A549 (cell line): ENCODE results near the gene RNF13. TPM values are rescaled to one million over a fixed set of nuclear protein-coding genes. Genes with fewer than 3 reads are reported as not detected.
A peak's percentile ranks its signal among the peaks of the same experiment; 100 is the strongest.

Experiments used
- ATAC-seq, 2 experiments: fragments of 200-7000 bp in 1 of 2; fragments of >200 bp in 1 of 2; cut with Nextera tagmentation in 1 of 2; cut with Tn5 transposase in 1 of 2; 3 replicates each; pipeline versions ENCODE4 v1.8.0 to v1.9.1; 2018 to 2020; ENCODE audit warnings: mild to moderate bottlenecking in 1 of 2, moderate library complexity in 1 of 2
- CTCF ChIA-PET: fragments of 300-600 bp; sonication (Branson Sonifier 250); formaldehyde crosslinking; extraction: SDS; loops from one replicate; lab custom pipeline; 2021; ENCODE audit warnings: antibody characterized with exemption, inconsistent platforms; lab: Yijun Ruan, JAX
- POLR2A ChIA-PET: fragments of 350-600 bp; formaldehyde crosslinking; extraction: SDS; loops from one replicate; lab custom pipeline; 2021; ENCODE audit warnings: antibody characterized with exemption, inconsistent platforms; lab: Yijun Ruan, JAX
- DNase-seq, 2 experiments: peaks; one replicate each; pipeline versions ENCODE4 v3.0.0 to v3.0.0-alpha.2; 2011 to 2016; ENCODE audit warnings: low read depth in 1 of 2, low spot score in 1 of 2
- FAIRE-seq: peaks from 2 replicates; lab custom pipeline; 2011; peaks lifted over from hg19 to GRCh38; lab: Jason Lieb, UNC
- H3K27ac ChIP-seq, 2 experiments: fragments of >200 bp; sonication (Bioruptor Twin); formaldehyde crosslinking; 3 replicates each; pipeline ENCODE4 v1.5.1; 2016 to 2017
- H3K4me1 ChIP-seq: fragments of >200 bp; sonication (Bioruptor Twin); formaldehyde crosslinking; 3 replicates; pipeline ENCODE4 v1.6.1; 2016
- H3K4me2 ChIP-seq: fragments of >200 bp; sonication (Bioruptor Twin); formaldehyde crosslinking; 3 replicates; pipeline ENCODE4 v1.6.1; 2016
- H3K4me3 ChIP-seq: fragments of >200 bp; sonication (Bioruptor Twin); formaldehyde crosslinking; 3 replicates; pipeline ENCODE4 v1.5.1; 2016
- H3K9me3 ChIP-seq: fragments of >200 bp; sonication (Bioruptor Twin); formaldehyde crosslinking; 3 replicates; pipeline ENCODE4 v1.6.1; 2016
- BCL3 ChIP-seq: fragments of >200 bp; sonication (Bioruptor Twin); formaldehyde crosslinking; IDR thresholded peaks from 3 replicates; pipeline ENCODE4 v1.6.1; 2016
- CBX2 ChIP-seq: fragments of 200-600 bp; sonication (generic); IDR thresholded peaks from 2 replicates; pipeline ENCODE4 v1.6.1; 2016; ENCODE audit warnings: low read depth, mild to moderate bottlenecking, borderline replicate concordance
- CEBPB ChIP-seq, 2 experiments: fragments of >200 bp in 1 of 2; sonication (Bioruptor Twin) in 1 of 2; formaldehyde crosslinking in 1 of 2; IDR thresholded peaks; 2 replicates each; pipeline ENCODE4 v1.6.1; 2012 to 2016
- CTCF ChIP-seq: fragments of >200 bp; sonication (Bioruptor Twin); formaldehyde crosslinking; IDR thresholded peaks from 3 replicates; pipeline ENCODE4 v1.5.1; 2016
- E2F6 ChIP-seq: IDR thresholded peaks from 2 replicates; pipeline ENCODE4 v1.6.1; 2012; ENCODE audit warnings: low read depth, borderline replicate concordance
- EP300 ChIP-seq, 2 experiments: fragments of >200 bp; sonication (Bioruptor Twin); formaldehyde crosslinking; IDR thresholded peaks; 2 replicates in 1 of 2; 3 replicates in 1 of 2; pipeline ENCODE4 v1.6.1; 2016 to 2017
- ESRRA ChIP-seq: fragments of 150-350 bp; IDR thresholded peaks from 2 replicates; pipeline ENCODE4 v1.6.1; 2014; ENCODE audit warnings: mild to moderate bottlenecking, low read length, borderline replicate concordance
- FOSL2 ChIP-seq, 2 experiments: fragments of 450-650 bp in 1 of 2; fragments of >200 bp in 1 of 2; sonication (Bioruptor Twin) in 1 of 2; formaldehyde crosslinking; IDR thresholded peaks; 2 replicates each; pipeline versions ENCODE4 v1.5.0 to v1.6.1; 2016 to 2020; ENCODE audit warnings: mild to moderate bottlenecking in 1 of 2, moderate library complexity in 1 of 2
- HMGXB4 ChIP-seq: fragments of 250-450 bp; sonication (Bioruptor Pico); IDR thresholded peaks from 2 replicates; pipeline ENCODE4 v1.5.0; 2021; ENCODE audit warnings: mild to moderate bottlenecking, moderate library complexity, borderline replicate concordance
- HOXA7 ChIP-seq: fragments of 250-450 bp; sonication (Bioruptor Pico); IDR thresholded peaks from 2 replicates; pipeline ENCODE4 v1.5.0; 2020; ENCODE audit warnings: mild to moderate bottlenecking, moderate library complexity
- JUN ChIP-seq, 2 experiments: fragments of >200 bp; sonication (Bioruptor Twin); formaldehyde crosslinking; IDR thresholded peaks; 2 replicates in 1 of 2; 3 replicates in 1 of 2; pipeline ENCODE4 v1.6.1; 2016 to 2017
- KDM1A ChIP-seq: fragments of 200-600 bp; sonication (generic); IDR thresholded peaks from 2 replicates; pipeline ENCODE4 v1.6.1; 2016; ENCODE audit warnings: low read depth, mild to moderate bottlenecking
- MAFK ChIP-seq: fragments of 450-650 bp; IDR thresholded peaks from 2 replicates; pipeline ENCODE4 v1.6.1; 2014; ENCODE audit not compliant: partially characterized antibody
- RARB ChIP-seq: fragments of 250-450 bp; sonication (Bioruptor Pico); IDR thresholded peaks from 2 replicates; pipeline ENCODE4 v1.8.0; 2021; ENCODE audit warnings: mild to moderate bottlenecking, moderate library complexity
- REST ChIP-seq: fragments of 200-600 bp; sonication (generic); IDR thresholded peaks from 2 replicates; pipeline ENCODE4 v1.6.1; 2016; ENCODE audit warnings: antibody characterized with exemption, mild to moderate bottlenecking, moderate library complexity
- SREBF2 ChIP-seq: fragments of 450-650 bp; IDR thresholded peaks from 2 replicates; pipeline ENCODE4 v1.6.1; 2014; ENCODE audit warnings: mild to moderate bottlenecking, moderate library complexity
- TFCP2L1 ChIP-seq: fragments of 250-450 bp; sonication (Bioruptor Pico); IDR thresholded peaks from 2 replicates; pipeline ENCODE4 v1.5.0; 2021; ENCODE audit warnings: mild to moderate bottlenecking
- WGBS: methylation state at CpG from one replicate; pipeline ENCODE4 v1.1.6; 2017; ENCODE audit errors: missing lambda C conversion rate; 5-methylcytosine and 5-hydroxymethylcytosine counted together
- polyA plus RNA-seq, 4 experiments: library from polyadenylated mRNA; depleted of rRNA in 3 of 4; stranded (reverse); fragments of >200 nt; fragmentation: RNase III in 1 of 4; extraction: RNeasy Plus Mini Kit Qiagen cat#74134 plus additional on column Dnase treatment in 1 of 4; gene quantifications; 2 replicates in 3 of 4; 3 replicates in 1 of 4; pipeline ENCODE4 v1.2.3, GENCODE V29; 2011 to 2017

Gene RNF13
- polyA plus RNA-seq, 2 of the 4 experiments (the other 2 are of a cell fraction), result 46.2 to 100 TPM

- DNase-seq (no peak), FAIRE-seq (no peak), ATAC-seq (no peak)
- ChIA-PET POLR2A (no interaction called here), CTCF (interaction anchor here (1.0 to 1.2 kb wide), 4 partner anchors 12 to 222 kb away, joined by 3 to 5 read pairs (median 3); no protein-coding TSS in a partner anchor)
- no peak overlapping the region for H3K27ac ChIP-seq
- peaks cover 2% of the 10 kb centered on the region; the same call in 1 of the 3 replicates for H3K9me3 ChIP-seq
- no peak overlapping the region for H3K4me2 ChIP-seq
- no peaks in the 10 kb centered on the region for H3K4me1 ChIP-seq
- no peak for TF ChIP-seq ESRRA
- no peak for TF ChIP-seq REST
- no peak for TF ChIP-seq FOSL2 (IDR thresholded peaks at IDR 0.05)
- TF ChIP-seq FOSL2 (CRISPR knock-in tag; IDR thresholded peaks at IDR 0.05), result no peak
- H3K4me3 ChIP-seq, result no peak overlapping the region
These were observed 187.6 kb downstream of the RNF13 start for GRCh38 chr3:150000641-150001040.

- peak; percentile 30 to 39; a peak in 2 of 6 replicates for ATAC-seq
- CTCF ChIA-PET, result interaction anchor here (0.8 to 1.3 kb wide), 2 partner anchors 11 to 179 kb away, joined by 3 read pairs; no protein-coding TSS in a partner anchor
- H3K27ac ChIP-seq, result no peak overlapping the region
- DNase-seq, result no peak
- TF ChIP-seq KDM1A (no peak), TFCP2L1 (CRISPR knock-in tag) (no peak), MAFK (peak; percentile 72)
- TF ChIP-seq, all 56 proteins: peak for 1
- 0 out of 3 replicates have a peak, but pooled peaks cover 4% of the 10 kb centered on the region for H3K4me1 ChIP-seq
- no peak overlapping the region for H3K4me3 ChIP-seq
- 53% methylated on average over 4 of the region's 4 CpGs for WGBS
- POLR2A ChIA-PET, result no interaction called here
- no peak overlapping the region for H3K4me2 ChIP-seq
- H3K9me3 ChIP-seq, result no peaks in the 10 kb centered on the region
- FAIRE-seq, result no peak
These were observed 192.5 kb downstream of the RNF13 start for GRCh38 chr3:150005243-150006112.

- Histone ChIP-seq H3K4me1 (0 out of 3 replicates have a peak, but pooled peaks cover 4% of the 10 kb centered on the region), H3K27ac (no peak overlapping the region), H3K9me3 (no peaks in the 10 kb centered on the region), H3K4me3 (no peak overlapping the region), H3K4me2 (no peak overlapping the region)
- FAIRE-seq (no peak), DNase-seq (no peak), ATAC-seq (no peak)
- CTCF ChIA-PET, result no interaction called here
- POLR2A ChIA-PET, result interaction anchor here (0.6 kb wide), 1 partner anchor 37 kb away, joined by 3 read pairs; no protein-coding TSS in a partner anchor
- TF ChIP-seq BCL3, result no peak
- no peak for TF ChIP-seq EP300 (IDR thresholded peaks at IDR 0.05)
- no peak for TF ChIP-seq TFCP2L1 (CRISPR knock-in tag)
- TF ChIP-seq E2F6, result no peak
- no peak for TF ChIP-seq CTCF
- TF ChIP-seq JUN (IDR thresholded peaks at IDR 0.05), result no peak
- TF ChIP-seq REST, result no peak
- TF ChIP-seq SREBF2, result no peak
- no peak for TF ChIP-seq CBX2
- TF ChIP-seq CEBPB (IDR thresholded peaks at IDR 0.05), result no peak
- TF ChIP-seq HMGXB4 (CRISPR knock-in tag), result no peak
- TF ChIP-seq RARB (CRISPR knock-in tag), result no peak
- TF ChIP-seq HOXA7 (CRISPR knock-in tag), result no peak
These were observed 193.8 kb downstream of the RNF13 start for GRCh38 chr3:150006794-150007193.
